Parietal lobe (tissue), 1 donor: ENCODE measurements around the gene UNC93A. TPM values are rescaled to one million over a fixed set of nuclear protein-coding genes. Genes with fewer than 3 reads are reported as not detected.

ENCODE experiments used
- total RNA-seq: library from RNA; depleted of rRNA; stranded (reverse); fragments of >200 nt; gene quantifications from one replicate; pipeline ENCODE4 v1.2.3, GENCODE V29; 2014

The UNC93A gene
- total RNA-seq: not detected

DNA sequence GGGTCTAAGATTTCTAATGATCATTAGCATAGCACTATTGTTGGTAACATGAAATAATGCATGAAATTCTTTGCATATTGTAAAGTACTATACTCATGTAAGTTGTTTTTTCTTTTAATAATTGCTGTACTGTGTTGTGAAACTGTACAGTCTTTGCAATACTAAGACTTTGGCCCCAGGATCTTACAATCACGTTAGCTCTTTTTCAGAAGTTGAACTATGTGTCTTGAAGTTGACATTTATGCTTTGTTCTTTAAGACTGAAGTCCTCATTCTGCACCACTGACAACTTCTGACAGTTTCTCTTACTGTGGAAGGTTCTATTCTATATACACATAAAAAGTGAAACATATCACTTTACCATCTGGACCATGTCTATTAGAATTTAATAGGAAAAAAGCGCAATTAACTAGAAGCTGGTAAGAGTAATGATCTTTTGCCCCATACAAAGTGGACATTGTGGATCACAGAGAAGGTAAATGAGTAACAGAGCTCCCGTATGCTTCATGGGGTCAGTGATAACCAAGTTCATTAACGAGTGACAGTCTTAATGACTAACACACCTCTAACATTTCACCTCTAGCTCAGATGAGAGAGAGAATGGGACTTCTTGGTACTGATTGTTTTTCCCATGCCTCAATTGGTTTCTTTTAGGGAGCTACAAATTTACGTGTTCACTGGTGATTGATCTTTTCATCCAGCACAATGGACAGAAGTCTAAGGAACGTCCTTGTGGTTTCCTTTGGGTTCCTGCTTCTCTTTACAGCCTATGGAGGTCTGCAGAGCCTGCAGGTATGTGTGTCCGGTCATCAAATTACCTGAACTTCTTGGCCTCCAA, at the start of gene UNC93A:
UNC93A (plus strand) TSS at position 530 of the 837 bp plus-strand sequence; CDS start at position 705, 175 bp downstream.

Other genes starting within 250 kb of the UNC93A start
- gene CCR6, start 168.2 kb upstream of the UNC93A start, total RNA-seq: not detected
- not detected for gene GPR31, start 133.3 kb upstream of the UNC93A start, total RNA-seq
- gene TTLL2, start 33.8 kb downstream of the UNC93A start, total RNA-seq: 0.63 TPM